K562 (cell line): ENCODE results near the gene SS18L1. TPM values are rescaled to one million over a fixed set of nuclear protein-coding genes. Genes with fewer than 3 reads are reported as not detected.

Experiments
- BCOR ChIP-seq: fragments of 450-650 bp; IDR thresholded peaks from 2 replicates; pipeline ENCODE4 v1.6.1; 2016
- CREB3L1 ChIP-seq: fragments of 450-650 bp; IDR thresholded peaks from 2 replicates; pipeline ENCODE4 v1.6.1; 2014; ENCODE audit warnings: low read depth, mild to moderate bottlenecking, moderate library complexity, borderline replicate concordance
- DPF2 ChIP-seq: fragments of 450-650 bp; IDR thresholded peaks from 2 replicates; pipeline ENCODE4 v1.6.1; 2016
- EP400 ChIP-seq: fragments of 450-650 bp; IDR thresholded peaks from 2 replicates; pipeline ENCODE4 v1.6.1; 2017; ENCODE audit warnings: antibody characterized with exemption, mild to moderate bottlenecking, moderate library complexity
- KLF10 ChIP-seq: fragments of 250-450 bp; sonication (Bioruptor Pico); IDR thresholded peaks from 2 replicates; pipeline ENCODE4 v1.6.1; 2021; ENCODE audit warnings: matching md5 sums
- MLX ChIP-seq, 2 experiments: fragments of 450-650 bp in 1 of 2; sonication (generic) in 1 of 2; formaldehyde crosslinking; conservative IDR thresholded peaks; 2 replicates each; pipeline versions ENCODE4 v1.4.0 to v1.8.1; 2020 to 2022; ENCODE audit warnings: mild to moderate bottlenecking in 1 of 2, missing genetic modification reagents in 1 of 2
- MTA1 ChIP-seq: fragments of 450-650 bp; IDR thresholded peaks from 2 replicates; pipeline ENCODE4 v1.6.1; 2017; ENCODE audit warnings: borderline replicate concordance
- TCF7L2 ChIP-seq: fragments of 150-350 bp; IDR thresholded peaks from 2 replicates; pipeline ENCODE4 v1.6.1; 2016; ENCODE audit warnings: low read depth, mild to moderate bottlenecking, low read length, moderate library complexity
- TFAP4 ChIP-seq: sonication (generic); formaldehyde crosslinking; IDR thresholded peaks from 2 replicates; pipeline ENCODE4 v1.8.0; 2022; ENCODE audit warnings: missing genetic modification reagents, mild to moderate bottlenecking, moderate library complexity, borderline replicate concordance
- U2AF2 ChIP-seq: fragments of 200-400 bp; formaldehyde crosslinking; optimal IDR thresholded peaks from 2 replicates; pipeline ENCODE3; 2017; ENCODE audit warnings: low read depth, mild to moderate bottlenecking, low read length
- ZBED1 ChIP-seq: IDR thresholded peaks from 2 replicates; pipeline ENCODE4 v1.6.1; 2014
- ZBTB11 ChIP-seq, 3 experiments: fragments of 200-800 bp in 1 of 3; fragments of 250-450 bp in 1 of 3; fragments of 450-650 bp in 1 of 3; sonication (Bioruptor Pico) in 1 of 3; sonication (Bioruptor generic) in 1 of 3; formaldehyde crosslinking in 1 of 3; IDR thresholded peaks; 2 replicates each; pipeline versions ENCODE4 v1.6.1 to v1.8.0; 2016 to 2022; ENCODE audit warnings: mild to moderate bottlenecking in 2 of 3, missing genetic modification characterization in 2 of 3, missing compliant biosample characterization in 1 of 3, moderate library complexity in 1 of 3
- ZNF12 ChIP-seq: sonication (generic); formaldehyde crosslinking; IDR thresholded peaks from 2 replicates; pipeline ENCODE4 v1.4.0; 2020; ENCODE audit warnings: mild to moderate bottlenecking, missing genetic modification reagents
- ZNF280A ChIP-seq: fragments of 450-650 bp; IDR thresholded peaks from 2 replicates; pipeline ENCODE4 v1.6.1; 2018; ENCODE audit warnings: mild to moderate bottlenecking, low read depth; ENCODE audit not compliant: partially characterized antibody
- ZNF398 ChIP-seq: fragments of 250-450 bp; sonication (Bioruptor Pico); IDR thresholded peaks from 2 replicates; pipeline ENCODE4 v1.8.0; 2021; ENCODE audit warnings: moderate library complexity, mild to moderate bottlenecking, inconsistent platforms
- polyA plus RNA-seq, 8 experiments: library from polyadenylated mRNA; depleted of rRNA in 4 of 8; stranded (reverse) in 5 of 8; unstranded in 3 of 8; fragments of >200 nt; fragmentation: Nextera tagmentation in 2 of 8; fragmentation: Illumina TruSeq in 1 of 8; extraction: Ambion mirVana in 2 of 8; extraction: Trizol in 1 of 8; gene quantifications; 2 replicates each; pipeline versions ENCODE4 v1.2.1 to v1.2.3, GENCODE V29; 2011 to 2014; ENCODE audit warnings: inconsistent platforms in 1 of 8, missing spikeins in 1 of 8
- total RNA-seq, 7 experiments: library from RNA; depleted of rRNA in 6 of 7; stranded (reverse); fragments of >200 nt in 6 of 7; fragmentation: Illumina TruSeq in 2 of 7; extraction: Trizol in 2 of 7; gene quantifications; 2 replicates each; pipeline versions ENCODE4 v1.2.1 to v1.2.3, GENCODE V29; 2011 to 2021; ENCODE audit warnings: low replicate concordance in 1 of 7

SS18L1 gene
- total and polyA plus RNA-seq, 9 of the 15 experiments (the other 6 are each of a cell fraction or from before 2014, with no cell fraction given): 2.7 to 28.3 (median 15.1) TPM

DNA sequence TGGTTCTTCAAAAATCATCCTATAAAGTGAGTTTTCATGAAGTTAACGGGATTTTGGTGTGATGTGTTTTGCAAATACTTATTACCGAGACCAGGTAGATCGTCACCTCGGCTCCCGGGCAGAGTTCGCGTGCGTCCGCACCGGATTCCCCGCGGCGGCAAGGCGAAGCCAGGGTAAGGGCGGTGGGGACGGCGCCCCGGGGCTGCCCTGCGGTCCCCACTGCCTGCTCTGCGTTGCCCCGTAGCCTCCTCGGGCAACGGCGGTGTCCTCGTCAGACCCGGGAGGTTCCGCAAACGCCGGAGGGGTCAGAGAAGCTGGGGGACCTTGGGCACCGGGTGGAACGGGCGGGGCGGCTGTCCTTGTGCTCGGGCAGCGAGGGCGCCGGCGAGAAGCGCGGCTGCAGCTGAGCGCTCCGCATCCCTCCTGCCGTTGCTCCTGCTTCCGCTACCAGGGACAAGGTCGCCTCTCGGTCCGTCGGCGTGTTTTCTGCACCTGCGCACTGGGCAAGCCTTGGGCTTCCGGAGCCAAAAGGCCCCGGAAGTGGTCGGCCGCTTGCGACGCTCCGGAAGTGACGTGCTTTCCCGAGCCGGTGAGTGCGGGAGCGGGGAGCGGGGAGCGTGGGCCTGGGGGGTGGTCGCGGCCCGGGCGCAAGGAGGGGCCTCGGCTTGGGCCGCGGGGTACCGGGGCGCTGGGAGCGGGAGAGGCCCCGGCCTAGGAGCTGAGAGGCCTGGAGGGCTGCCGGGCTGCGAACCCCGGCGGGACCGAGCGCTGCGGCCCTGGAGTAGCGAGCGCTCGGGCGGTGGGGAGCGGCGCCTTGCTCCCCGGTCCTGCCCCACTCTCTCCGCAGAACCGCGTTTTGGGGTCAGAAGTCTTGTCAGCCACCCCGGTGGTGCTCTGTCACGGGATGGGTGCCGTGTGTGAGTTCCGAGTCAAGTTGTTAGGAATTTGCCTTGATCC, 39.2 kb downstream of the SS18L1 start, which contains the start of gene MTG2 (continued):
- TF ChIP-seq ZBTB11 (CRISPR knock-in tag; IDR thresholded peaks at IDR 0.05) (peak; percentile 62 to 94 (median 86); a peak in 4 of 6 replicates), KLF10 (CRISPR knock-in tag) (no peak), DPF2 (0 out of 2 replicates have a peak, but pooled peaks have one; percentile 12), U2AF2 (no peak), CREB3L1 (peak; percentile 61; the same call in 1 of the 2 replicates), ZNF280A (no peak), TCF7L2 (no peak), BCOR (peak; percentile 68), TFAP4 (CRISPR knock-in tag) (peak; percentile 96), MTA1 (peak; percentile 98), EP400 (peak; percentile 91), MLX (CRISPR knock-in tag; conservative IDR thresholded peaks at IDR 0.05) (0 out of 4 replicates have a peak, but pooled peaks of 1 of the 2 experiments have one; percentile 25), ZNF398 (CRISPR knock-in tag) (no peak), ZBED1 (peak; percentile 69; the same call in 1 of the 2 replicates), ZNF12 (peak; percentile 83)
